Stimulated activated CD4-positive, alpha-beta T cell treated with anti-CD3 and anti-CD28 coated beads, Interleukin-2, amount 100 ng/mL, for 24 hours (primary cell): ENCODE measurements around the gene RNF208.
"Not testable (repeated sequence)": the region's sequence is repeated elsewhere in the genome, so short reads cannot be mapped to it uniquely, and the experiment has no call there.

Experiments
- DNase-seq, 2 donors: peaks; one replicate each; pipeline ENCODE4 v3.0.0-alpha.2; 2020

The RNF208 gene, protein sequence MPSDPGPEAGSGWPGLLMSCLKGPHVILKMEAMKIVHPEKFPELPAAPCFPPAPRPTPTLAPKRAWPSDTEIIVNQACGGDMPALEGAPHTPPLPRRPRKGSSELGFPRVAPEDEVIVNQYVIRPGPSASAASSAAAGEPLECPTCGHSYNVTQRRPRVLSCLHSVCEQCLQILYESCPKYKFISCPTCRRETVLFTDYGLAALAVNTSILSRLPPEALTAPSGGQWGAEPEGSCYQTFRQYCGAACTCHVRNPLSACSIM

DNA sequence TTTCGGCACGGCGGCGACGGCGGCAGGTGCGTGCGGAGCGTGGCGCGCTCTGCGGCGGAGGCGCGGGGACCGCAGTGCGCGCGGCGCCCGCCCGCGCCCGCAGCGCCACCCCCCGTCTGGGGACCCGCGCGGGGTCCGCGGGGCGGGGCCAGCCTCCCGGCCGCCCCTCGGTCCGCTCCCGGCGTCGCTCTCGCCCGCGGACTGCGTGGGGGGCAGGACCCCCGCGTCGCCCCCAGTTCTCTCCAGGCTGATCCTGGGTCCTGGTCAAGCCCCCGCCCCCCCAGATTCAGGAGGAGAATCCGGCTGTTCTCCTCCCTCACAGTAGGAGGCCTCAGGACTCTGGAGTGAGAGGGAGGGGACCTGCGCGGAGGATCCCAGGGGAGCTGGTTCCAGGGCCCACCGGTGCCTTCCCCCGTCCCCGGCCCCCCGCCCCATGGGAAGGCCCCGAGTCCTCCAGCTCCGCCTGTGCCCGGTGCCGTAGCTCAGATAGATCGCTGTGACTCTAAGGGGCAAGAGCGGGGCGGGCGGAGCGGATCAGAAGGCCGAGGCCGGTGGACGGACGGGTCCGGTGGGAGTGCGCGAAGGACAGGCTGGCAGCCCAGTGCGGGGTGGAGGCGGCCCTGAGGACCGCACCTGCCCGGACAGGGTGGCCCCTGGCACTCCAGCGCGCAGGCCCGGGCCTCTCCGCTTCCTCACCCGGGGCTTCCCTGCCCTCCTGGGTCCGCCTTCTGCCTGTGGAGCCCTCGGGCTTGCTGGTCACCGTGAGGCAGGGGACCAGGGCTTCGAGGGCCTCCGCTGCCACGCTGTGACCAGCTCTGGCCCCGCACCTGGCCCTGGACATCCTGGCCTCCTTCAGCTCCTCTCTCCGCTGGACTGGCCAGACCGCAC, at the start of gene RNF208:
RNF208 (minus strand) TSS at position 51 of the 888 bp plus-strand sequence. CDS start 1,028 bp downstream, outside the sequence.
- no peak for DNase-seq

DNA sequence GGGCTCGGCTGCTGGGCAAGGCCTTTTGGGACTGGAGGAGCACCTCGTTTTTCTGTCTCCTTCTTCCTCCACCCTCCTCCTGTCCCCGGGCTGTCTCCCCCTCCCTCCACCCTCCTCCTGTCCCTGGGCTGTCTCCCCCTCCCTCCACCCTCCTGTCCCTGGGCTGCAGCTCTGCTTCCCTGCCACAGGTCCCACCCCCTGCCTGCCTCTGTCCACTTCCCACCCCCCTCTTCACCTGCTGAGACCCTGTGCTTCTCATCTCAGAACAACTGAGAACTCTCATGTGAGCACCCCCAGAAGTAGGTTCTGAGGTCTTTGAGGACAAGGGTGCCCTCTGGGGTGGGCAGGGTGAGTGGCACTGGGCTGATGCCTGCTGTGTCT, 49.6 kb upstream of the RNF208 start:
- DNase-seq: no peak

DNA sequence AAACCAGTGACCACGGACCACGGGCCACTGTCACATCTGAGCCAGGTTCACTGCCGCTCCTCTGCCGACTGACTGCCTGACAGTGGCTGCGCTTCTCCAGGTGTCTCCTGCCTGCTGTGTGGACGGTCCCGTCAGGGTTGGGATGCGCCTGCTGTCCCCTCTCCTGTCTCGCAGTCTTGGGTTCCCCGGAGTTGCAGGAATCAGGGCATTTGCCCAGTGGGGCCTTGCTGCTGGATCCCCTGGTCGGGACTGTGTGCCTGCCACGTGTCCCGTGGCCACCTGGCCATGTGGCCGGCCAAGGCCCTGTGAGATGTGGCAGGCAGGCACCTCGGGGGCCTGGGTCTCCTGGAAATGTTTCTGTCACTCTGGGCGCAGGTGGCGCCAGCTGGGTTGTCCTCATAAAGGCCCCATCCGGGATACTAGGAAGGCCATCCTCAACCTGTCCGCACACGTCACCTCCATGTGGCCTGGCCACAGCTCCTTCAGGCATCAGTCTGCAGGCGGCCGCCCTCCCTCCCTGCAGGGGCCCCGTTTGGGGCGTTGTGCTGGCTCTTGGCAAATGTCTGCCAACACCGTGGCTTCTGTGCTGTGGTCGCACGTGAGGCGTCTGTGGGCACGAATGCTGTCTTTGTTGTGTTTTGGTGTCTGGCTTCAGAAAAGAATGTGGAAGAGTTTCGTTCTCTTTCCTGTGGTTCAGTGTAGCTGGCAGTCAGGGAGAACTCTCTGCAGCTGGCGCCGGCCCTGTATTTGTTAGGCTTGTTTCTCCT, 49.1 kb upstream of the RNF208 start:
- DNase-seq: peak in 1 of 2 donors; percentile 20

GRCh38 chr9:137269231-137269772, 47.3 kb upstream of the RNF208 start:
- no peak for DNase-seq

- no peak for DNase-seq
Measured at GRCh38 chr9:137268538-137269201, 46.6 kb upstream of the RNF208 start.

GRCh38 chr9:137267933-137268355, 45.9 kb upstream of the RNF208 start:
- DNase-seq: no peak

DNA sequence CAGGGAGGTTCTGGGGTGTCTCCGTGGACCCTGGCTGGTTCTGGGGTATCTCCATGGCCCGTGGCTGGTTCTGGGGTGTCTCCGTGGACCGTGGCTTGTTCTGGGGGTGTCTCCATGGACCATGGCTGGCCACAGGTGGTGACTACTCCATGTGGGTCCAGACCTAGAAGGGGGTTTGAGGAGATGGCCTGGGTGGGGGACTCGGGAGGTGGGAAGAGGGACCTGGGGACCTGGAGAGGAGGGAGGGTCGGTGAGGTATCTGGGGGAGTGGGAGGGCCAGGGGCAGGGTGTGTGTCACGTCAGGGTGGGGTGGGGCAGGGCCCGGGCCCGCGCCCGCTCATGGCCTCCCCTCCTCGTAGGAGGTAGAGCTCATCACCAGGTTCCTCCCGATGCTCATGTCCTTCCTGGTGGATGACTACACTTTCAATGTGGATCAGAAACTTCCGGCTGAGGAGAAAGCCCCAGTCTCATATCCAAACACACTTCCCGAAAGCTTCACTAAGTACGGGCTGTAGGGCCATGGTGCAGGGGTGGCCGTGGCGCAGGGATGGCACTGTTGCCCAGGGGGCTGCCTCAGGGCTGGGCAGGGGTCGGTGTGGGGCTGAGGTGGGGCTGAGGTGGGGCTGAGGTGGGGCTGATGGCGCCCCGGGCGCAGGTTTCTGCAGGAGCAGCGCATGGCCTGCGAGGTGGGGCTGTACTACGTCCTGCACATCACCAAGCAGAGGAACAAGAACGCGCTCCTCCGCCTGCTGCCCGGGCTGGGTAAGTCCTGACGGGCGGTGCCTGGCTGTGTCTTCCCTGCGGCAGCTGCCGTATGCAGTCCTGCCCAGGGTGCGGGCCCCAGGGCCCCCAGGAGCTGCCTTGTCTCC, 44.8 kb upstream of the RNF208 start:
- no peak for DNase-seq

DNA sequence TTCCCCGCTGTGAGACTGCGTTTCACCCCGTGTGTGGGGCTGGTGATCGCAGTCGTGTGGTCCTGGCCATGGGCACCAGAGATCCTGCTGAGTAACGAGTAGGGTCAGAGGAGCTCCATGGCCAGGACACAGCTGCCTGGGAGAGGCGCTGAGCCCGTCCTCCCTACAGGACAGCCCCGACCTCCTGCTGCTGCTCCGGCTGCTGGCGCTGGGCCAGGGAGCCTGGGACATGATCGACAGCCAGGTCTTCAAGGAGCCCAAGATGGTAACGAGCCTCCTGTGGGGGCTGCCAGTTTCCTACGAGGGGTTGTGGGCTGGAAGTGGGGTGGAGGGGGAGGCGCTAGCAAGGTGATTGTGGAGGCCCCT, 44.1 kb upstream of the RNF208 start:
- no peak for DNase-seq

DNA sequence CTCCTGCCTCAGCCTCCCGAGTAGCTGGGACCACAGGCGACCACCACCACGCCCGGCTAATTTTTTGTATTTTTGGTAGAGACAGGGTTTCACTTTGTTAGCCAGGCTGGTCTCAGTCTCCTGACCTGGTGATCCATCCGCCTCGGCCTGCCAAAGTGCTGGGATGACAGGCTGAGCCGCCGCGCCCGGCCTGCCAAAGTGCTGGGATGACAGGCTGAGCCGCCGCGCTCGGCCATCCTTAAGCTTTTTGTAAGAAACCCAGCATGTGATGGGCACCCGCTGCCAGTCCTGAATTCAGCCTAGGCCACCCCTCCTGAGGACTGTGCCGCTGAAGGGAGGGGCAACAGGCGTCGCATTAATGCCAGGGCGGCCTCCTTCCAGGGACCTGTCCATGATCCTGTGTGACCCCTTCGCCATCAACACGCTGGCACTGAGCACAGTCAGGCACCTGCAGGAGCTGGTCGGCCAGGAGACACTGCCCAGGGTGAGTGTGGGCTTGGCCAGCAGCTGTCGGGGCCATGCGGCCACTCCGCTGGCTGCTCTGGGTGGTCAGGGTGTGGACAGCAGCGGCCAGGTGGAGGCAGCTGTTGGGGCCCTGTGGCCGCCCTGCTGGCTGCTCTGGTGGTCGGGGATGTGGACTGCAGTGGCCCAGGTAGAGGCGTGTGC, 43.6 kb upstream of the RNF208 start:
- DNase-seq: no peak

GRCh38 chr9:137264067-137264466, 42.0 kb upstream of the RNF208 start:
- no peak for DNase-seq

DNA sequence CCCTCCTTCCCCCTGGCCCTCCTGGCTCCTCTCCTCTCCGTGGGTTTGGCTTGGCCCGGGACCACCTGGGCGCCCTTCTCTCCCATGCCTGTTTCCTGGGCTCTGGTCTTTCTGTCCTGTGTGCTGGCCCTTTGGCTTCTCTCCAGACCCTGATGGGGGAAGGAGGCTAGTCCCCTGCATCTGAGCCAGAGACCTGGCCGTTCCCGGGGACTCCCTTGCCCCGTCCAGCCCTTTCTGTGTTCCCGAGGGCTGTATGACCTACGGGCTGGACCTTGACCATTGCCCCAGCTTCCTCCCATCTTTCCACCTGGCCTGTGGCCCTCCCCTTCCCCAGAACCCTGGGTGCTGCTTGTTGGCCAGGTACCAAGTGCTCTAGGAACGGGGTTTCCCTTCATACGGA, 41.5 kb upstream of the RNF208 start:
- DNase-seq: no peak

DNA sequence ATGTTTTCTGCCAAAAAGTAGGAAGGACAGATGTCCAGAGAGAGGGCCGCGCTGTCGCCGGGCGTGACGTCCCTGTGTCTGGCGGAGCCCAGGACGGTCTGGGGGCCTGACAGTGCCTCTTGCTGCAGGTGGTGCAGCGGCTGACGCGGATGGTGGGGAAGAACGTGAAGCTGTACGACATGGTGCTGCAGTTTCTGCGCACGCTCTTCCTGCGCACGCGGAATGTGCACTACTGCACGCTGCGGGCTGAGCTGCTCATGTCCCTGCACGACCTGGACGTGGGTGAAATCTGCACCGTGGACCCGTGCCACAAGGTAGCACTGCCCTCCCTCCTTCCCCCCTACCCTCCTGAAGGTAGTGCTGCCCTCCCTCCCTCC, 40.9 kb upstream of the RNF208 start:
- no peak for DNase-seq

DNA sequence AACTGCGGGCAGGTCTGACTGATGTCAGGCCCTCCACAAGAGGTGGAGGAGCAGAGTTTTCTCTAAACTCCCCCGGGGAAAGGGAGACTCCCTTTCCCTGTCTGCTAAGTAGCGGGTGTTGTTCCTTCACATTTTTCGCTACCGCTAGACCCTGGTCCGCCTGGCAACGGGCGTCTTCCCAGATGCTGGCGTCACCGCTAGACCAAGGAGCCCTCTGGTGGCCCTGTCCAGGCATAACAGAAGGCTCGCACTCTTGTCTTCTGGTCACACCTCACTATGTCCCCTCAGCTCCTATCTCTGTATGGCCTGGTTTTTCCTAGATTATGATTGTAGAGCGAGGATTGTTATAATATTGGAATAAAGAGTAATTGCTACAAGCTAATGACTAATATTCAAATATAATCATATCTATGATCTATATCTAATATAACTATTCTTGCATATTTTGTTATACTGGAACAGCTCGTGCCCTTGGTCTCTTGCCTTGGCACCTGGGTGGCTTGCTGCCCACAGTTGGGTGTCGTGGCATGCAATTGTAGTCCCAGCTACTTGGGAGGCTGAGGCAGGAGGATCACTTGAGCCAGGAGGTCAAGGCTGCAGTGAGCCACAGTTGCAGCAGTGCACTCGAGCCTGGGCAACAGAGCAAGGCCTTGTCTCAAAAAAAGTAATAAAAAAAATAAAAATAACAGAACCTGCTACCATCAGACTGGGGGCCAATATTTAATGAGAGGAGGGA, 40.3 kb upstream of the RNF208 start:
- not testable (repeated sequence) for DNase-seq

GRCh38 chr9:137256856-137257255, 34.8 kb upstream of the RNF208 start:
- DNase-seq: no peak

GRCh38 chr9:137256362-137256761, 34.3 kb upstream of the RNF208 start:
- DNase-seq: no peak

DNA sequence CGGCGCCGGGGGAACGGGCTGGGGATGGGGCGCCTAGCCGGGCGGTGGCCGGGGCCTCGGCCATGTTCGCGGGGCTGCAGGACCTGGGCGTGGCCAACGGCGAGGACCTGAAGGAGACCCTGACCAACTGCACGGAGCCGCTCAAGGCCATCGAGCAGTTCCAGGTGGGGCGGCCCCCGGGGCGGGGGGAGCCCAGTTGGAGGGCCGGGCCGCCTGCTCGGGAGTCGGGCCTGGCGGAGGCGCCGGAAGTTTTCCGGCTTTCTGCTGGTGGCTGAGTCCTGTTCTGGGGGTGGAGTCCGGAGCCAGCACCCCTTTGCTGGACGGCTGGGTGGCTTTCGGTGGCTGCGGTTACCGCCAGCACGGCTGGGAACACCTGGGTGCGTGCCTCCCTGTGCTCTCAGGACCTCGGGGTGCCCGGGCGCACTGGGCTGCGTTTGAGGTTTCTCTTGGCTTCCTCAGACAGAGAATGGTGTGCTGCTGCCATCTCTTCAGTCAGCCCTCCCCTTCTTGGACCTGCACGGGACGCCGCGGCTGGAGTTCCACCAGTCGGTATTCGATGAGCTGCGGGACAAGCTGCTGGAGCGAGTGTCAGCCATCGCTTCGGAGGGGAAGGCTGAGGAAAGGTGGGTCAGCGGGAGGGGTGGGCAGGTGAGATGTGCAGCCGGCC, 33.5 kb upstream of the RNF208 start:
- DNase-seq: no peak

- peak; percentile 98 to 99 for DNase-seq
Measured at GRCh38 chr9:137254624-137255447, 32.8 kb upstream of the RNF208 start, which contains the start of gene NELFB. Gene NELFB (plus strand): TSS chr9:137255327.

- no peak for DNase-seq
Measured at GRCh38 chr9:137253717-137254623, 31.9 kb upstream of the RNF208 start.
